ENCODE results near the gene MYH7.
"Not testable (repeated sequence)": the region's sequence is repeated elsewhere in the genome, so short reads cannot be mapped to it uniquely, and the experiment has no call there.

Gene MYH7

DNA sequence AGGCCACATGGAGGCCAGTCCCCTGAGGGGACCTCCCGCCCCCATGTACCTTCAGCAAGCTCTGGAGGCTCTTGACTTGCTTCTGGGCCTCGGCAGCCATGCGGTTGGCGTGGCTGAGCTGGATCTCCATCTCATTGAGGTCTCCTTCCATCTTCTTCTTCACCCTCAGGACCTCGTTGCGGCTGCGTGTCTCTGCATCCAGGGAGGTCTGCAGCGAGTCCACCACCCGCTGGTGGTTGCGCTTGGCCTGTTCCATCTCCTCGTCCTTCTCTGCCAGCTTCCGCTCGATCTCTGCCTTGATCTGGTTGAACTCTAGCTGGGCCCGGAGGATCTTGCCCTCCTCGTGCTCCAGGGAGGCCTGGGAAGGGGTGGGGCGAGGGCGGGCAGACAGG lies 49.2 kb downstream of the MYH7 start:
- not testable (repeated sequence) for H3K27ac ChIP-seq (ENCODE audit: low read length); H3K4me3 ChIP-seq (ENCODE audit: low read length in 2 of 2); H3K27me3 ChIP-seq (ENCODE audit: control insufficient read depth in 1 of 2, insufficient read depth in 2 of 2, low read length in 2 of 2); H3K4me1 ChIP-seq (ENCODE audit: control insufficient read depth, insufficient read depth, low read length); H3K9me3 ChIP-seq (ENCODE audit: control insufficient read depth in 2 of 2, low read length in 2 of 2); H3K36me3 ChIP-seq (ENCODE audit: control insufficient read depth in 2 of 2, insufficient read depth in 2 of 2, low read length in 2 of 2); H3K9ac ChIP-seq (ENCODE audit: low read length in 2 of 2)

DNA sequence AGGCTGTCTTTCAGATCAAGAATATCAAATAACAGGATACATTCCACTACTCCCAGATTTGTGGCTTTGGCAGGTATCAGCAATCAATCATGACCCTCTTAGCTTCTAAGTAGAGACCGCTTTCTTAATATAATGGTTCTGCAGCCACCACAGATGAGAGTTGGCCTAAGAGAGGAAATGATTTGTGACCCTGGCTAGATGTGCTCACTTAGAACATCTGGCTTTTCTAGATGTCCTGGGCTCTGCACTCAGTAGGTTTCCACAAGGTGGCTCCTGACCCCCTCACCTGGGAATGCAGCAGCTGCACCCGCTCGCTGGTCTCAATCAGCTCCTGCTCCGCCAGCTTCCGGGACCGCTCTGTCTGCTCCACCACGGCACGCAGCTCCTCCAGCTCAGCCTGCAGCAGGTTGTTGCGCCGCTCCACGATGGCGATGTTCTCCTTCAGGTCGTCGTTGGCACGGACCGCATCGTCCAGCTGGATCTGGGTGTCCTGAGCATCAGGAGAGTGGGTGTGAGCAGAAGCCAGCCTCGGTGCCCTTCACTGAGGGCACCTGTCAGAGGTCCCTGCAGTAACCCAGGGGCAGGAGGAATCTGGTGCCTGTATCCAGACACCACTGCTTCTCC lies 49.7 kb downstream of the MYH7 start:
- Histone ChIP-seq H3K27ac (ENCODE audit: low read length) (no peak overlapping the region), H3K4me3 (ENCODE audit: low read length in 2 of 2) (no peak overlapping the region), H3K4me1 (ENCODE audit: control insufficient read depth, insufficient read depth, low read length) (no peaks in the 10 kb centered on the region), H3K27me3 (ENCODE audit: control insufficient read depth in 1 of 2, insufficient read depth in 2 of 2, low read length in 2 of 2) (no peaks in the 10 kb centered on the region), H3K9me3 (ENCODE audit: control insufficient read depth in 2 of 2, low read length in 2 of 2) (no peaks in the 10 kb centered on the region), H3K36me3 (ENCODE audit: control insufficient read depth in 2 of 2, insufficient read depth in 2 of 2, low read length in 2 of 2) (no peaks in the 10 kb centered on the region), H3K9ac (ENCODE audit: low read length in 2 of 2) (no peak overlapping the region)

DNA sequence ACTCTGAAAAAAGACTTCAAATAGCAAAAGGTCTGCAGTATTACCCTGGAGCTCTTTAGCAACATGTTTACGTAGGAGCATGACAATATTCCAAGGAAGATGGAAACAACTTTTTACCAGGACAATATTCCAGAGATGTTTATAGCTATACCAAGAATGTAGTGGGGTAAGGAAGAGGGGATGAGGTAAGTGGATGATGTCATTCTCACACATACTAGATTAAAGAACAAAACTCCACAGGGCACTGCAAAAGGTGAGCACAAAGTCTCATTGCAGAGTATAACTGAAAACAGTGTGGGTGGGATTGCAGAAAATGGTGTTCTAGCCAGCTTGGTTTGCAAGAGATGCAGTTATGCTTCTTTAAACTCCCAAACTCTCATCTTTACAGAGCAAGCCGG lies 50.2 kb downstream of the MYH7 start:
- no peaks in the 10 kb centered on the region for H3K36me3 ChIP-seq (ENCODE audit: control insufficient read depth in 2 of 2, insufficient read depth in 2 of 2, low read length in 2 of 2)
- no peak overlapping the region for H3K27ac ChIP-seq (ENCODE audit: low read length)
- H3K27me3 ChIP-seq (ENCODE audit: control insufficient read depth in 1 of 2, insufficient read depth in 2 of 2, low read length in 2 of 2), result peaks cover 0 to 2% of the 10 kb centered on the region in 2 donors
- H3K4me3 ChIP-seq (ENCODE audit: low read length in 2 of 2), result no peak overlapping the region
- H3K9me3 ChIP-seq (ENCODE audit: control insufficient read depth in 2 of 2, low read length in 2 of 2), result no peaks in the 10 kb centered on the region
- no peak overlapping the region for H3K9ac ChIP-seq (ENCODE audit: low read length in 2 of 2)
- H3K4me1 ChIP-seq (ENCODE audit: control insufficient read depth, insufficient read depth, low read length), result no peaks in the 10 kb centered on the region

DNA sequence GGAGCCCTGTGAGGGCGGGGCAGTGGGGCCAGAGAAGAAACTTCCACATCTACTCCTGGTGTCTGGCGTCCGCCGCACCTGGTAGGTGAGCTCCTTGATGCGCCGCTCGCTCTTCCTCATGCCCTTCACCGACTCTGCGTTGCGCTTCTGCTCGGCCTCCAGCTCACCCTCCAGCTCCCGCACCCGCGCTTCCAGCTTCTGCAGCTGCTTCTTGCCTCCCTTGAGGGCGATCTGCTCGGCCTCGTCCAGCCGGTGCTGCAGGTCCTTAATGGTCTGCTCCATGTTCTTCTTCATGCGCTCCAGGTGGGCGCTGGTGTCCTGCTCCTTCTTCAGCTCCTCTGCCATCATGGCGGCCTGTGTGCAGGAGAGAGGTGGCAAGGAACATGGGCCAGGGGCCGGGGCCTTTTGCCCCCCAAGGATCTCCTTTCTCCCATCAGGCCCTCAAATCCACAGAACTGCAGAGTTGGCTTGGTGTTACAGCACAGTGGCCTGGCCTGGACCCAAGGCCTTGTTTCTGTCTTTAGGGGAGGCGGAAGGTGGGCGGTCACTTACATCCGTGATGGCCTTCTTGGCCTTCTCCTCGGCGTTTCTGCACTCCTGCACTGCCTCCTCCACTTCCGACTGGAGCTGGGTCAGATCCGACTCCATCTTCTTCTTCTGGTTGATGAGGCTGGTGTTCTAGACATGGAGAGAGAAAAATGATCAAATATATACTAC lies 50.9 kb downstream of the MYH7 start:
- H3K4me3 ChIP-seq (ENCODE audit: low read length in 2 of 2), result no peak overlapping the region
- H3K9me3 ChIP-seq (ENCODE audit: control insufficient read depth in 2 of 2, low read length in 2 of 2), result no peaks in the 10 kb centered on the region
- no peak overlapping the region for H3K27ac ChIP-seq (ENCODE audit: low read length)
- no peaks in the 10 kb centered on the region for H3K36me3 ChIP-seq (ENCODE audit: control insufficient read depth in 2 of 2, insufficient read depth in 2 of 2, low read length in 2 of 2)
- no peaks in the 10 kb centered on the region for H3K4me1 ChIP-seq (ENCODE audit: control insufficient read depth, insufficient read depth, low read length)
- H3K27me3 ChIP-seq (ENCODE audit: control insufficient read depth in 1 of 2, insufficient read depth in 2 of 2, low read length in 2 of 2), result peaks cover 0 to 2% of the 10 kb centered on the region in 2 donors
- no peak overlapping the region for H3K9ac ChIP-seq (ENCODE audit: low read length in 2 of 2)

DNA sequence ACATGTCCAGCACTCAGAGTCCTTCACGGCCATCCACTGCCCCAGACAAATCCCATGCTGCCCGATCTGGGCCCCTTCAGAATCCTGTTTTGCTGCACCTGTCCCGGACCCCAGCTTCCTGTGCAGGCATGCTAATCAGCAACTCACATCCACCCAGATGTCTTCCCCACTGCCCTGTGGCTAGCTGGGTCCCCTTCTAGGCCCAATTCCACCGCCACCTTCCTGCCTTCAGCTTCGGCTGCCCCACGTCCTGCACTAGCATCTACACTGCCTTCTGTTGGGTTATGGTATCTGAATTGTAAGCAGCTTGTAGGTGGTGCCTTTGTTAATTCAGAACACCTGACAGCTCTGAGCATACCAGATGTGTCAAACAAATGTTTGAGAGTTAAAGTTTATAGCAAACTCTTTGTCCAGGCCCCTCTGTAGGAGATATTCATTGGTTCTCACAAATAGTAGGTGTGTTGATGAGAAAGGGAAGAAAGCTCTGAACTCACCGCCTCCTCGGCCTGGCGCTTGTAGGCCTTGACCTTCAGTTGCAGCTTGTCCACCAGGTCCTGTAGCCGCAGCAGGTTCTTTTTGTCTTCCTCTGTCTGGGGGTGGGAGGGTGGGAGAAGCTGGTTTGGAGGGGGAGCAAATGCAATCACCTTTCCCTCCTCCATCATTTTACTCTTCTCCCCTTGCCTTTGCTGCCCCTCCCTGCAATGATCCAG lies 52.6 kb downstream of the MYH7 start:
- Histone ChIP-seq H3K9me3 (ENCODE audit: control insufficient read depth in 2 of 2, low read length in 2 of 2) (no peaks in the 10 kb centered on the region), H3K9ac (ENCODE audit: low read length in 2 of 2) (no peak overlapping the region), H3K36me3 (ENCODE audit: control insufficient read depth in 2 of 2, insufficient read depth in 2 of 2, low read length in 2 of 2) (no peaks in the 10 kb centered on the region), H3K27me3 (ENCODE audit: control insufficient read depth in 1 of 2, insufficient read depth in 2 of 2, low read length in 2 of 2) (peaks cover 2 to 3% of the 10 kb centered on the region in 2 donors), H3K4me1 (ENCODE audit: control insufficient read depth, insufficient read depth, low read length) (no peaks in the 10 kb centered on the region), H3K27ac (ENCODE audit: low read length) (no peak overlapping the region), H3K4me3 (ENCODE audit: low read length in 2 of 2) (no peak overlapping the region)

DNA sequence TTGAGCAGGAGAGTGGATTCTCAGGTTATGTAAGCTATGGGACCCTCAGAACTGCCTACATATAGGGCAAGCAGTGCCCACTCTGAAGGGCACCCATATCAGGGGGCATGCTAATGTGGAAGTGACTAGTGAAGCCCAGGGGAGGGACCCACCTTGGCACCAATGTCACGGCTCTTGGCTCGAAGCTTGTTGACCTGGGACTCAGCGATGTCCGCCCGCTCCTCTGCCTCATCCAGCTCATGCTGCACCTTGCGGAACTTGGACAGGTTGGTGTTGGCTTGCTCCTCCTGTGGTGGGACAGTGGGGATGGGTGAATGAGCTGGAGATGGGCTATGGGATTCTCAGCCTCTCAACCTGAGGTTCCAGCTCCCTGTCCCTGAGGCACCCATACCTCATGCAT lies 53.2 kb downstream of the MYH7 start:
- no peak overlapping the region for H3K27ac ChIP-seq (ENCODE audit: low read length)
- H3K9me3 ChIP-seq (ENCODE audit: control insufficient read depth in 2 of 2, low read length in 2 of 2), result no peaks in the 10 kb centered on the region
- no peaks in the 10 kb centered on the region for H3K4me1 ChIP-seq (ENCODE audit: control insufficient read depth, insufficient read depth, low read length)
- H3K27me3 ChIP-seq (ENCODE audit: control insufficient read depth in 1 of 2, insufficient read depth in 2 of 2, low read length in 2 of 2), result peaks cover 2 to 3% of the 10 kb centered on the region in 2 donors
- no peak overlapping the region for H3K9ac ChIP-seq (ENCODE audit: low read length in 2 of 2)
- no peaks in the 10 kb centered on the region for H3K36me3 ChIP-seq (ENCODE audit: control insufficient read depth in 2 of 2, insufficient read depth in 2 of 2, low read length in 2 of 2)
- no peak overlapping the region for H3K4me3 ChIP-seq (ENCODE audit: low read length in 2 of 2)

DNA sequence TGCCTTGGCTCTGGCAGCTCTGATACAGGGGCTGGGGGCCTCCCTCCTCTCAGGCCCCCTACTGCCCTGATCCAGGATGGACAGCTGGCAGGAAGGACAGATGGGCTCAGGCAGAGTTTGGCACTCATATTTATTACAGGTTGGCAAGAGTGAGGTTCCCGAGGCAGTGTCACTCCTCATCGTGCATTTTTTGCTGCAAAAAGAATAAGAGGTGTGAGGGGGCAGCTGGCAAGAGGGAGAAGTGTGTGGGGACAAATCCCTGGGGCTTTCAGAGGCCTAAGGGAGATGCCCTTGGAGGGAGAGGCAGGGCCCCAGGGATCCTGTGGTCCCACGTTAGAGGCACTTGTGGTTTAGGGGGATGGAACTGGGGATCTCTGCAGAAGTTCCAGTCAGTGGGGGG lies 53.6 kb downstream of the MYH7 start:
- Histone ChIP-seq H3K4me3 (ENCODE audit: low read length in 2 of 2) (no peak overlapping the region), H3K4me1 (ENCODE audit: control insufficient read depth, insufficient read depth, low read length) (no peaks in the 10 kb centered on the region), H3K27me3 (ENCODE audit: control insufficient read depth in 1 of 2, insufficient read depth in 2 of 2, low read length in 2 of 2) (peaks cover 2 to 3% of the 10 kb centered on the region in 2 donors), H3K27ac (ENCODE audit: low read length) (no peak overlapping the region), H3K9me3 (ENCODE audit: control insufficient read depth in 2 of 2, low read length in 2 of 2) (no peaks in the 10 kb centered on the region), H3K36me3 (ENCODE audit: control insufficient read depth in 2 of 2, insufficient read depth in 2 of 2, low read length in 2 of 2) (no peaks in the 10 kb centered on the region), H3K9ac (ENCODE audit: low read length in 2 of 2) (no peak overlapping the region)

DNA sequence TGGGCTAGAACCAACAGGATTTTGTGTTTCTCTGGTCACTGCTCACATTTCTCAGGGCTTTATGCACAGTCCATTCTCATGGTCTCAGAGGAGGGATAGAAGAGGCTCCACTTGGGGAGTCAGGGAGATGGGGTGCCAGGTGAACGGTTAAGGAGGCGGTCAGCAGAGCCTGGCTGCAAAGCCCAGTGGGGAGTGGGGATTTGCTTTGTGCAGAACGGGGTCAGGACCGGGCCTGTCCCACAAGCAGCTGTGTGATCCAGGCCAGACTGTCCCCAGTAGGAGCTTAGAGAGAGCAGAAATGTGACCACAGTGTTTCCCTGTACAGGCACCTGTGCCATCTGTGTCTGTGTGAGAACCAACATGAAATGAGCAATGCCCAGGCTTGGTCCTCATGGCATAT lies 54.5 kb downstream of the MYH7 start:
- H3K27ac ChIP-seq (ENCODE audit: low read length), result no peak overlapping the region
- no peaks in the 10 kb centered on the region for H3K36me3 ChIP-seq (ENCODE audit: control insufficient read depth in 2 of 2, insufficient read depth in 2 of 2, low read length in 2 of 2)
- H3K4me3 ChIP-seq (ENCODE audit: low read length in 2 of 2), result no peak overlapping the region
- H3K9me3 ChIP-seq (ENCODE audit: control insufficient read depth in 2 of 2, low read length in 2 of 2), result no peaks in the 10 kb centered on the region
- no peak overlapping the region for H3K9ac ChIP-seq (ENCODE audit: low read length in 2 of 2)
- peaks cover 2 to 3% of the 10 kb centered on the region in 2 donors for H3K27me3 ChIP-seq (ENCODE audit: control insufficient read depth in 1 of 2, insufficient read depth in 2 of 2, low read length in 2 of 2)
- peaks cover 3% of the 10 kb centered on the region for H3K4me1 ChIP-seq (ENCODE audit: control insufficient read depth, insufficient read depth, low read length)

DNA sequence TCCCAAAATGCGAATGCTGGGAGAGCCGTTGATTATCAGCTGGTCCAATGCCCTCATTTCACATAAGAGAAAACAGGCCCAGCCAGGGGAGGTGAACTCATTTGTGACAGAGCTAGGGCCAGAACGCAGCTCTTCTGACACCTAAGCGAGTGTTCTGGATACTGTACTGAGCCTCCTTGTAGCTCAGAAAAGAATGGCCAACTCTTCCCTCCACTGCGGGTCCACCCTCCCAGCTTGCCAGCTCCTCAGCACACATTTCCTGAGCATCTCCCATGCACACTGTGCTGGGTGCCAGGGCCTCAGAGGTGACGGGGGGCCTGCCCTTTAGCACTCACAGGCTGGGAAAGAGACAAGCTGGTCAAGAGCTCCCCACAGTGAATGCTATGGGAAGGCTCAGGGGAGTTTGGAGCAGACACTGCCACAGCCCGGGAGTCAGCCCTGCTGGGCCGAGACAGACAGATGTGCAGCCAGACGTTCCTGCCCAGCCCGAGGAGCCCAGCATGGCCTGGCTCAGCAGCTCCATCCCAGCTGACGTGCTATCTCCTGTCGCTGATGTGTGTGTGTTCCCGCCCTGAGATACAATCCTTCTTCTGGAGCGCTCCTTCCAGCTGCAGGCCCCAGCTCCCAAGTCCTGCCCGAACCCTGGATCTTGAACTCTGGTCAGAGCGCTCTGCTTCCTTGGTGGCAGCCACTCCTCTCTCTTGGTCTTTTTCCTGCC lies 55.1 kb downstream of the MYH7 start:
- Histone ChIP-seq H3K4me3 (ENCODE audit: low read length in 2 of 2) (no peak overlapping the region), H3K27me3 (ENCODE audit: control insufficient read depth in 1 of 2, insufficient read depth in 2 of 2, low read length in 2 of 2) (peaks cover 2 to 3% of the 10 kb centered on the region in 2 donors), H3K36me3 (ENCODE audit: control insufficient read depth in 2 of 2, insufficient read depth in 2 of 2, low read length in 2 of 2) (no peaks in the 10 kb centered on the region), H3K27ac (ENCODE audit: low read length) (no peak overlapping the region), H3K9me3 (ENCODE audit: control insufficient read depth in 2 of 2, low read length in 2 of 2) (no peaks in the 10 kb centered on the region), H3K9ac (ENCODE audit: low read length in 2 of 2) (no peak overlapping the region), H3K4me1 (ENCODE audit: control insufficient read depth, insufficient read depth, low read length) (peaks cover 3% of the 10 kb centered on the region)

DNA sequence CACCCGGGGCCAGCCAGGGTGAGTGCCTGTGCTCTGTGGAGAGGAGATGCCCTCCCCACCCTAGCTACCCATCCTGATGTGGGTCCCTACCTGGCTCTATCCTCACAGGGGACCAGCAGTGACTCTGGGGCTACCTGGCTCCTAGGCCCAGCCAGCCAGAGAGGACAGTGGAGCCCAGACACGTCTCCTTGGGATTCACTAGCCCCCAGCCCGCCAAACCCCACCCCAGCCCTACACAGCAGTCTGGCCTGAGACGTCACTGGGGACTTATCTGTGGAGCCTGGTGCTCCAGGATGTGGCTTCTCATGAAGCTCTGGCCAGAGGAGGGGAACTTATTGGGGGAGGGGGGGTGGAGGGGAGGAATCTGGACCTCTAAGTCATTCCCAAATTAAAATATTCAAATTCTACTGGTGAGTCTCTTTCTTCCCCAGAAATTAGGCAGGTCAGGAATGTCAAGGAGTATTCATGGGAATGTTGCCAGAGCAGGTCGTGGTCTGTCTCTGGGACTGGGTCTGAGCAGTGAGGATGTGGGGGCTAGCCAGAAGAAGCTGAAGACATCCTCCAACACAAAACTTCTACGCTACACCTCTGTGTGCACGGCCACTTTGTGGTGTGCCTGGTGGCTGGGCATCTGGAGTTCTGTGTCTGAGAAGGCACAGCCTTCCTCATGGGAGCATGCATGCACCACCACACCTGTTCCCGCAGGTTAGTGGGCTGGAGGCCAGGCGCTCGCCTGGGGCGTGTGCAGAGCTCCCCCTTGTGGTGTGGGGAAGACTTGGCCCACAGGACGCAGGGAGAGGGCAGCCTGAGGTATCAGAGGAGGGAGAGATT lies 55.9 kb downstream of the MYH7 start:
- Histone ChIP-seq H3K4me1 (ENCODE audit: control insufficient read depth, insufficient read depth, low read length) (peaks cover 3% of the 10 kb centered on the region), H3K9me3 (ENCODE audit: control insufficient read depth in 2 of 2, low read length in 2 of 2) (no peaks in the 10 kb centered on the region), H3K9ac (ENCODE audit: low read length in 2 of 2) (no peak overlapping the region), H3K27ac (ENCODE audit: low read length) (no peak overlapping the region), H3K36me3 (ENCODE audit: control insufficient read depth in 2 of 2, insufficient read depth in 2 of 2, low read length in 2 of 2) (no peaks in the 10 kb centered on the region), H3K27me3 (ENCODE audit: control insufficient read depth in 1 of 2, insufficient read depth in 2 of 2, low read length in 2 of 2) (peaks cover 2 to 3% of the 10 kb centered on the region in 2 donors), H3K4me3 (ENCODE audit: low read length in 2 of 2) (no peak overlapping the region)
